H54 (cell line): ENCODE measurements around the gene POR.

Experiments
- DNase-seq: peaks from one replicate; pipeline ENCODE4 v3.0.0; 2011; ENCODE audit warnings: low spot score, mixed read lengths; ENCODE audit not compliant: insufficient read length
- FAIRE-seq: peaks from 3 replicates; lab custom pipeline; 2011; peaks lifted over from hg19 to GRCh38; lab: Jason Lieb, UNC
- POLR2A ChIP-seq: IDR thresholded peaks from 2 replicates; pipeline ENCODE4 v1.6.1; 2011; ENCODE audit warnings: low read depth, mild to moderate bottlenecking, low read length

The POR gene

DNA sequence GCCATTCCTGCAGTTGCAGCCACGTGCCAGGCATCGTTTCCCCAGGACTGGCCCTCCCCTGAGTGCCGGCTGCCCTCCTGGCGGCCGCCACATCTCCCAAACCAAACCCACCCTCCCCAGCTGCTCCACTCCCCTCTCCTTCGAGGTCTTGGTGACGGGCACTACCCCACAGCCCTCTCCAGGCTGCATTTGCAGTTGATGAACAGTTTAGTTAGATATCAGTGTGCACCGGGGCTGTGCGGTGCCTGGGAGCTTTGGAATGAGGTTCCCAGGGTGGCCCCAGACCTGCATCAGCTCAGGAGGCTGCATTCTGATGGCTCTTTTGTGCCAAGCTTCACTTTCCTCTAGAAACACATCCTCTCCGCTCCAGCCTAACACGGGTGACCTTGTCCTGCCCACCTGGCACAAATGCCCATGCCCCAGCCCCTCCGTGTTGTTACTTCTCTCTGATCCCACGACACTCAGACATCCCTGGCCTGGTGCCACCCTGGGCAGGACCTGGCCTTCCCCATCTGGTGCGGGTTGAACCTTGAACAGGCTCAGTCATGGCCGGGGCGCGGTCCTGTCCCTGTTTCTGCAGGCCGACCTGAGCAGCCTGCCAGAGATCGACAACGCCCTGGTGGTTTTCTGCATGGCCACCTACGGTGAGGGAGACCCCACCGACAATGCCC, 64.9 kb downstream of the POR start:
- DNase-seq, result no peak
- FAIRE-seq, result no peak
- no peak for TF ChIP-seq POLR2A

DNA sequence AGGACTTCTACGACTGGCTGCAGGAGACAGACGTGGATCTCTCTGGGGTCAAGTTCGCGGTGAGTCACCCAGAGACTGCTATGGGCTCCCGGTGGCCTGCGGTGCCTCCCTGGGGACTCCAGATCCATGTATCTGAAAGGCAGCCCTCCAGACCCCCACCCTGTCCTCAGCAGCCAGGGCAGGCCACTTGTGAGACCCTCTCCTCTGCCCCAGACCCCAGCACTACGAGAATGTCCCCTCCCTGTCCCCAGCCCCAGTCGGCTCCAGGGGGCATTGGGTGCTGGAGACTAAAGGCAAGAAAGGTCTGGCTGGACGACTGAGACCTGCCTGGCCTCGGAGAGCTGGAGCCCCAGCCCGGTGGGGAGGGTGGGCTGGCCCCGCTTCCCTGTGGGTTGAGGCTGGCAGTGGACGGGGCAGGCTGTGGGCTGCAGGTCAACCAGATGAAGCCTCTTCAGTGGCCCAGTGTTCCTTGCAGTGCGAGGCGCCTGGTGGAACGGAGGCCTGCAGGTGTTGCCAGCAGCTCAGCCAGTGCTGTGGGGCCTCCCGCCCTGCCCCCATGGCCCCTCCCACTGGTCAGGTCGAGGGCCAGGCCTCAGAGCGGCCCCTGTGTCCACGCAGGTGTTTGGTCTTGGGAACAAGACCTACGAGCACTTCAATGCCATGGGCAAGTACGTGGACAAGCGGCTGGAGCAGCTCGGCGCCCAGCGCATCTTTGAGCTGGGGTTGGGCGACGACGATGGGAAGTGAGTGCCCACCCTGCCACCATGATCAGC, 65.7 kb downstream of the POR start:
- no peak for DNase-seq
- FAIRE-seq, result no peak
- TF ChIP-seq POLR2A, result no peak

DNA sequence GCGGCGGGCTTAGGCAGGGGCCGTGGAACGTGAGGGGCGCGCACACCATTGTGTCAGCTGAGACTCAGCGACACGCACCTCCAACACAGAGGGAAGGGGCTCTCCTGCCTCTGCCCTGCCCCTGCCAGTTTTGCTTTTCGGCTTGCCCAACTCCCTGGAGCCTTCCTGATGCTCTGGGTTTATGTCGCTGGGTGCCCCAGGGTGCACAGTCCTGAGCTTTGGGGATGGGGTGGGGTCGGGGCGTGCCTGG, 66.2 kb downstream of the POR start:
- DNase-seq, result no peak
- TF ChIP-seq POLR2A, result no peak
- FAIRE-seq, result no peak

DNA sequence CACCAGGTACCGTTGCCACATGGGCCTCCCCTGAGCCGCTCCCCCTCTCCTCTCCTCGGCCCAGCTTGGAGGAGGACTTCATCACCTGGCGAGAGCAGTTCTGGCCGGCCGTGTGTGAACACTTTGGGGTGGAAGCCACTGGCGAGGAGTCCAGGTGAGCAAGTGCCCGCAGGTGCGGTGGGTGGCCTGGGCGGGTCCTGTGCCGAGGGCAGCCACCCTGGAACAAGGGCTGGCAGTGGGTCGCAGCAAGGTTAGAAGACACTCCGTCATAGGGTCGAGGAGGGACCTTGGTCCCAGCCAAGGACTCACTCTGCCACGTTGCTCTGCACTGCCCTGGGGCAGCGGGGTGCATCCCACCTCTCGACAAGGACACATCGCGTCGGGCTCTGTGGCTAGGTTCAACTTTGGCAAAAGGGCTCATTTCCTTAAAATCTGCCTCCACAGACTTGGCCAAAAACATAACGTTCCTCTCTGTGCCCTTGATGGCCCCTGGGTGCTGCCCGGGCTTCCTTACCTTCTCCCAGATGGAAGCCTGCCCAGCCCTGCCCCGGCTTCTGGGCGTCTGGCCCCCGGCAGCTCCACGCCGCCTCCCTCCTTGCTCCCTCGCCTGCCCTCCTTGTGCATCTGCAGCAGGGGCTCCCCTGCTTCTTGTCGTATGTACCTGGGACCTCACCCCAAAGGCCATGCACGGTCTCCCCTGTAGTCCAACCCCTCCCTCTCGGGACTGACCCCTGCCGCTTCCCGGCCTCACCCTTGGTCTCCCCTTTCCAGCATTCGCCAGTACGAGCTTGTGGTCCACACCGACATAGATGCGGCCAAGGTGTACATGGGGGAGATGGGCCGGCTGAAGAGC, 66.7 kb downstream of the POR start:
- no peak for TF ChIP-seq POLR2A
- FAIRE-seq, result no peak

GRCh38 chr7:75982306-75983064, 67.5 kb downstream of the POR start:
- no peak for TF ChIP-seq POLR2A
- FAIRE-seq (no peak), DNase-seq (no peak)

More for the DNA sequence above, 66.7 kb downstream of the POR start:
- DNase-seq, result no peak

GRCh38 chr7:75983471-75984129, 68.6 kb downstream of the POR start:
- DNase-seq (no peak), FAIRE-seq (no peak)
- no peak for TF ChIP-seq POLR2A

- FAIRE-seq, result no peak
- TF ChIP-seq POLR2A, result no peak
- no peak for DNase-seq
Observed at GRCh38 chr7:75984130-75985008, 69.4 kb downstream of the POR start.

GRCh38 chr7:75985009-75985517, 70.1 kb downstream of the POR start:
- DNase-seq, result no peak
- FAIRE-seq, result no peak
- no peak for TF ChIP-seq POLR2A

DNA sequence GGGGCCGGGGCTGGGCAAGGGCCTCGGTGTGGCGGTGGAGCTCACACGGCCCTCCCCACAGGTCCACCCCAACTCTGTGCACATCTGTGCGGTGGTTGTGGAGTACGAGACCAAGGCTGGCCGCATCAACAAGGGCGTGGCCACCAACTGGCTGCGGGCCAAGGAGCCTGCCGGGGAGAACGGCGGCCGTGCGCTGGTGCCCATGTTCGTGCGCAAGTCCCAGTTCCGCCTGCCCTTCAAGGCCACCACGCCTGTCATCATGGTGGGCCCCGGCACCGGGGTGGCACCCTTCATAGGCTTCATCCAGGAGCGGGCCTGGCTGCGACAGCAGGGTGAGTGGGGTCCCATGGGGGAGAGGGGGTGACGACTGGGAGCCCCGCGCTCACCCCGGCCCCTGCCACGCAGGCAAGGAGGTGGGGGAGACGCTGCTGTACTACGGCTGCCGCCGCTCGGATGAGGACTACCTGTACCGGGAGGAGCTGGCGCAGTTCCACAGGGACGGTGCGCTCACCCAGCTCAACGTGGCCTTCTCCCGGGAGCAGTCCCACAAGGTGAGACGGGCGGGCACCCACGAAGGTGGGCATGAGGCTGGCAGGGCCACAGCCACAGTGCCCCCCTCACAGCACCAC, 70.7 kb downstream of the POR start:
- DNase-seq, result no peak
- TF ChIP-seq POLR2A, result no peak
- FAIRE-seq, result no peak

GRCh38 chr7:75986147-75986781, 71.3 kb downstream of the POR start:
- TF ChIP-seq POLR2A, result no peak
- DNase-seq, result no peak
- FAIRE-seq, result no peak
